ENCODE data around the gene CYP46A1. TPM values are rescaled to one million over a fixed set of nuclear protein-coding genes. Genes with fewer than 3 reads are reported as not detected.
A peak's percentile ranks its signal among the peaks of the same experiment; 100 is the strongest.

Gene CYP46A1
- total and polyA plus RNA-seq, 10 donors, result 0.11 to 0.85 (median 0.32) TPM

- H3K4me3 ChIP-seq, result no peak overlapping the region
- TF ChIP-seq POLR2A (IDR thresholded peaks at IDR 0.05) (no peak), CTCF (IDR thresholded peaks at IDR 0.05 in 8 of 11, conservative IDR thresholded peaks at IDR 0.05 in 3 of 11) (no peak), POLR2AphosphoS5 (IDR thresholded peaks at IDR 0.05) (no peak)
- no peaks in the 10 kb centered on the region for H3K9me3 ChIP-seq
- H3K4me1 ChIP-seq, result peaks cover 0 to 14% (median 12%) of the 10 kb centered on the region in 6 donors
- no peak overlapping the region for H3K27ac ChIP-seq
- no peaks in the 10 kb centered on the region for H3K36me3 ChIP-seq
- 51 to 58% (median 54%) methylated on average over 18 of the region's 18 CpGs for WGBS, 5 donors
- peak; percentile 50 for DNase-seq
- intact Hi-C loops (cut with DNase I; ENCODE audit: low total_unique reads), result no loop called here
- H3K27me3 ChIP-seq (replicated peaks in 1 of 7), result peaks cover 0 to 60% (median 21%) of the 10 kb centered on the region in 7 donors
Measured at GRCh38 chr14:99725774-99726537, 41.9 kb downstream of the CYP46A1 start.

- Histone ChIP-seq H3K4me1 (peaks cover 0 to 20% (median 12%) of the 10 kb centered on the region in 6 donors), H3K36me3 (no peaks in the 10 kb centered on the region), H3K4me3 (no peak overlapping the region), H3K27ac (no peak overlapping the region), H3K9me3 (no peaks in the 10 kb centered on the region), H3K27me3 (replicated peaks in 1 of 7) (peaks cover 0 to 67% (median 21%) of the 10 kb centered on the region in 7 donors)
- DNase-seq, result no peak
- intact Hi-C loops (cut with DNase I; ENCODE audit: low total_unique reads), result no loop called here
- WGBS, 5 donors, result 78 to 81% (median 79%) methylated on average over 22 to 26 of the region's 26 CpGs
- TF ChIP-seq POLR2A (IDR thresholded peaks at IDR 0.05) (no peak), CTCF (IDR thresholded peaks at IDR 0.05 in 8 of 11, conservative IDR thresholded peaks at IDR 0.05 in 3 of 11) (no peak), POLR2AphosphoS5 (IDR thresholded peaks at IDR 0.05) (no peak)
Measured at GRCh38 chr14:99726538-99727095, 42.5 kb downstream of the CYP46A1 start.

- Histone ChIP-seq H3K27me3 (replicated peaks in 1 of 7) (peaks cover 0 to 73% (median 21%) of the 10 kb centered on the region in 7 donors), H3K4me1 (peaks cover 0 to 26% (median 12%) of the 10 kb centered on the region in 6 donors), H3K4me3 (no peak overlapping the region), H3K9me3 (no peaks in the 10 kb centered on the region), H3K27ac (no peak overlapping the region), H3K36me3 (no peaks in the 10 kb centered on the region)
- intact Hi-C loops (cut with DNase I; ENCODE audit: low total_unique reads), result no loop called here
- 84 to 92% (median 90%) methylated on average over 19 to 25 of the region's 25 CpGs for WGBS, 5 donors
- peak; percentile 56 for DNase-seq
- TF ChIP-seq POLR2A (IDR thresholded peaks at IDR 0.05) (no peak), POLR2AphosphoS5 (IDR thresholded peaks at IDR 0.05) (no peak), CTCF (IDR thresholded peaks at IDR 0.05 in 8 of 11, conservative IDR thresholded peaks at IDR 0.05 in 3 of 11) (no peak)
Measured at GRCh38 chr14:99727096-99727870, 43.2 kb downstream of the CYP46A1 start.
